HEK293 (cell line): ENCODE data around the gene GRK3.

Source experiments
- CTCF ChIA-PET: fragments of 350-600 bp; formaldehyde crosslinking; extraction: SDS; loops from one replicate; lab custom pipeline; 2021; ENCODE audit warnings: antibody characterized with exemption; lab: Yijun Ruan, JAX
- POLR2A ChIA-PET: fragments of 300-600 bp; formaldehyde crosslinking; extraction: SDS; loops from one replicate; lab custom pipeline; 2020; ENCODE audit warnings: antibody characterized with exemption, inconsistent platforms; lab: Yijun Ruan, JAX
- H3K27ac ChIP-seq: fragments of 200-500 bp; sonication (Bioruptor generic); 2 replicates; pipeline ENCODE4 v1.5.1; 2014; ENCODE audit warnings: low read depth, low read length, control low read depth, inconsistent platforms; ENCODE audit errors: extremely low read depth
- H3K36me3 ChIP-seq, 2 experiments: fragments of 200-500 bp in 1 of 2; sonication (Bioruptor generic) in 1 of 2; 1 replicate in 1 of 2; 2 replicates in 1 of 2; pipeline ENCODE4 v1.5.1; 2014 to 2017; ENCODE audit warnings: inconsistent platforms in 2 of 2, low read length in 2 of 2; ENCODE audit not compliant: control insufficient read depth in 2 of 2, insufficient read depth in 1 of 2
- H3K4me1 ChIP-seq: fragments of 200-500 bp; sonication (Bioruptor generic); 2 replicates; pipeline ENCODE4 v1.5.1; 2014; ENCODE audit warnings: mild to moderate bottlenecking, low read length, inconsistent platforms; ENCODE audit not compliant: control insufficient read depth, insufficient read depth
- H3K4me3 ChIP-seq: 2 replicates; pipeline ENCODE4 v1.5.1; 2011; ENCODE audit warnings: low read depth, mild to moderate bottlenecking, control low read depth, low read length, moderate library complexity
- H3K9me3 ChIP-seq: fragments of 200-500 bp; sonication (Bioruptor generic); 2 replicates; pipeline ENCODE4 v1.5.1; 2014; ENCODE audit warnings: low read depth, low read length, inconsistent platforms; ENCODE audit not compliant: control insufficient read depth, insufficient read depth
- CTCF ChIP-seq: fragments of 450-650 bp; formaldehyde crosslinking; IDR thresholded peaks from 2 replicates; pipeline ENCODE4 v1.5.1; 2016; ENCODE audit warnings: missing biosample characterization, missing genetic modification characterization
- GLI2 ChIP-seq: fragments of 450-650 bp; formaldehyde crosslinking; IDR thresholded peaks from 2 replicates; pipeline ENCODE4; 2017; ENCODE audit warnings: missing biosample characterization, missing genetic modification characterization, low read depth, borderline replicate concordance
- HOXD13 ChIP-seq: sonication (generic); formaldehyde crosslinking; IDR thresholded peaks from 2 replicates; pipeline ENCODE4 v1.8.0; 2022; ENCODE audit warnings: missing genetic modification reagents, borderline replicate concordance
- KLF16 ChIP-seq: fragments of 450-650 bp; formaldehyde crosslinking; IDR thresholded peaks from 2 replicates; pipeline ENCODE4 v1.5.1; 2017; ENCODE audit warnings: missing biosample characterization, missing genetic modification characterization
- KLF7 ChIP-seq: fragments of 450-650 bp; formaldehyde crosslinking; IDR thresholded peaks from 2 replicates; pipeline ENCODE4 v1.5.1; 2016; ENCODE audit warnings: missing biosample characterization, missing genetic modification characterization, borderline replicate concordance
- PRDM10 ChIP-seq: fragments of 450-650 bp; formaldehyde crosslinking; IDR thresholded peaks from 2 replicates; pipeline ENCODE4 v1.5.1; 2016; ENCODE audit warnings: missing biosample characterization, missing genetic modification characterization
- SCRT1 ChIP-seq: fragments of 450-650 bp; formaldehyde crosslinking; IDR thresholded peaks from 2 replicates; pipeline ENCODE4 v1.5.1; 2016; ENCODE audit warnings: missing biosample characterization, missing genetic modification characterization, borderline replicate concordance
- ZIC2 ChIP-seq: fragments of 450-650 bp; formaldehyde crosslinking; IDR thresholded peaks from 2 replicates; pipeline ENCODE4 v1.5.1; 2016; ENCODE audit warnings: missing biosample characterization, missing genetic modification characterization
- ZNF18 ChIP-seq: fragments of 450-650 bp; formaldehyde crosslinking; IDR thresholded peaks from 2 replicates; pipeline ENCODE4 v1.5.1; 2016; ENCODE audit warnings: missing biosample characterization, missing genetic modification characterization
- ZNF426 ChIP-seq: fragments of 450-650 bp; formaldehyde crosslinking; IDR thresholded peaks from 2 replicates; pipeline ENCODE4 v1.5.1; 2017; ENCODE audit warnings: missing biosample characterization, missing genetic modification characterization, mild to moderate bottlenecking, inconsistent platforms, moderate library complexity
- ZNF433 ChIP-seq: fragments of 450-650 bp; formaldehyde crosslinking; IDR thresholded peaks from 2 replicates; pipeline ENCODE4 v1.5.1; 2016; ENCODE audit warnings: missing biosample characterization, missing genetic modification characterization, low read depth
- ZNF473 ChIP-seq: fragments of 450-650 bp; formaldehyde crosslinking; IDR thresholded peaks from 2 replicates; pipeline ENCODE4 v1.5.1; 2017; ENCODE audit warnings: missing biosample characterization, missing genetic modification characterization
- ZNF544 ChIP-seq: fragments of 450-650 bp; formaldehyde crosslinking; IDR thresholded peaks from 2 replicates; pipeline ENCODE4 v1.5.0; 2017; ENCODE audit warnings: missing biosample characterization, missing genetic modification characterization
- ZNF585B ChIP-seq: fragments of 450-650 bp; formaldehyde crosslinking; IDR thresholded peaks from 2 replicates; pipeline ENCODE4 v1.5.1; 2016; ENCODE audit warnings: missing biosample characterization, missing genetic modification characterization
- ZNF670 ChIP-seq: fragments of 450-650 bp; formaldehyde crosslinking; IDR thresholded peaks from 2 replicates; pipeline ENCODE4 v1.5.1; 2016; ENCODE audit warnings: missing biosample characterization, missing genetic modification characterization, low read depth
- ZNF707 ChIP-seq: fragments of 450-650 bp; formaldehyde crosslinking; IDR thresholded peaks from 2 replicates; pipeline ENCODE4 v1.5.1; 2016; ENCODE audit warnings: missing biosample characterization, missing genetic modification characterization
- ZNF837 ChIP-seq: fragments of 450-650 bp; formaldehyde crosslinking; IDR thresholded peaks from 2 replicates; pipeline ENCODE4 v1.5.1; 2016; ENCODE audit warnings: missing biosample characterization, missing genetic modification characterization
- ZXDB ChIP-seq: fragments of 450-650 bp; formaldehyde crosslinking; IDR thresholded peaks from 2 replicates; pipeline ENCODE4 v1.5.1; 2016; ENCODE audit warnings: missing biosample characterization, missing genetic modification characterization
- TF ChIP-seq, protein P1 (sequence below): fragments of 450-650 bp; formaldehyde crosslinking; IDR thresholded peaks from 2 replicates; pipeline ENCODE4 v1.5.1; 2016; ENCODE audit warnings: missing biosample characterization, missing genetic modification characterization
- TF ChIP-seq, protein P2 (sequence below): fragments of 450-650 bp; formaldehyde crosslinking; IDR thresholded peaks from 2 replicates; pipeline ENCODE4 v1.5.1; 2016; ENCODE audit warnings: missing biosample characterization, missing genetic modification characterization

Gene GRK3

DNA sequence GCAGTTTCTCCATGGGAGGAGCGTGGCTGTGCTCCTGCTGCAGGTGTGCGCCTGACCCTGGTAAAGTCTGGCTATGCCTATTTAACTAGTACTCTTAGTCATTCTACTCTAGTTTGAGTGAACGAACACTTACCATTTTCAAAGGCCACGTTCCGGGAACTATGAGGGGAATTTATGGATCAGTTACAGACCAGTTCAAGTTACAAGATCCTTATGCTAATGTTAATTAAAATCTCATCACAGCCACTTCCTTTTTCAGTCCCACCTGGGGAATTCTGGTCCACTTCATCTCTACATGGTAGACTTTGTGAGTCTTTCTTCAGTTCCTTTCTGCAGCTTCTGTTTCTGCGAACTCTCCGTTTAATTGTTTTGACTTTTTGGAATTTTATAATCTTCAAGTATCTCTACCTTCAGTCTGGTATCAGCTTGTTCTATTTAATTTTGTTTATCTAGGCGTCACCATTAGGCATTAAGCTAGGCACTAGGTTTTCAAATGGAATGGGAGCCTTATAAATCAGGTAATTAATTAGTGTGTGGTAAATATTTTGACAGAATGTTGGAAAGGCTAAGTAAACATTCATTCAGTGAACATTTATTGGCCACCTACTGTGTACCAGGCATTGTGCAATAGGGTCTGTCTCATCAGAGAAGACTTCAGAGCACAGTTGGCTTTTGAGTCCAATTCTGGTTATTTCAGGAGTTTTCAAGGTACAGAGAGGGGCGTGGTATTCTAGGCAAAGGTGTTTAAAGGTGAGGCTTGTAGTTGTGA, 78.9 kb downstream of the GRK3 start:
- Histone ChIP-seq H3K36me3 (no peaks in the 10 kb centered on the region), H3K27ac (no peak overlapping the region), H3K4me1 (peaks cover 4% of the 10 kb centered on the region; the same call in 1 of the 2 replicates), H3K9me3 (no peaks in the 10 kb centered on the region), H3K4me3 (no peak overlapping the region)
- TF ChIP-seq PRDM10 (tag by site-specific recombination) (no peak), HOXD13 (CRISPR knock-in tag) (no peak), GLI2 (tag by site-specific recombination) (no peak), CTCF (tag by site-specific recombination) (no peak), ZNF18 (tag by site-specific recombination) (no peak), KLF7 (tag by site-specific recombination) (no peak), ZNF544 (tag by site-specific recombination) (no peak), SCRT1 (no peak), KLF16 (no peak), ZNF707 (no peak), ZNF837 (tag by site-specific recombination) (no peak), ZNF670 (tag by site-specific recombination) (no peak), ZNF473 (tag by site-specific recombination) (no peak), ZXDB (no peak)
- CTCF ChIA-PET, result no interaction called here
- POLR2A ChIA-PET, result no interaction called here

GRCh38 chr22:25644122-25644521, 79.6 kb downstream of the GRK3 start:
- CTCF ChIA-PET, result no interaction called here

More at GRCh38 chr22:25644122-25644521, 79.6 kb downstream of the GRK3 start:
- Histone ChIP-seq H3K9me3 (no peaks in the 10 kb centered on the region), H3K4me3 (no peak overlapping the region), H3K4me1 (peaks cover 4% of the 10 kb centered on the region; the same call in 1 of the 2 replicates)
- TF ChIP-seq, protein P1, sequence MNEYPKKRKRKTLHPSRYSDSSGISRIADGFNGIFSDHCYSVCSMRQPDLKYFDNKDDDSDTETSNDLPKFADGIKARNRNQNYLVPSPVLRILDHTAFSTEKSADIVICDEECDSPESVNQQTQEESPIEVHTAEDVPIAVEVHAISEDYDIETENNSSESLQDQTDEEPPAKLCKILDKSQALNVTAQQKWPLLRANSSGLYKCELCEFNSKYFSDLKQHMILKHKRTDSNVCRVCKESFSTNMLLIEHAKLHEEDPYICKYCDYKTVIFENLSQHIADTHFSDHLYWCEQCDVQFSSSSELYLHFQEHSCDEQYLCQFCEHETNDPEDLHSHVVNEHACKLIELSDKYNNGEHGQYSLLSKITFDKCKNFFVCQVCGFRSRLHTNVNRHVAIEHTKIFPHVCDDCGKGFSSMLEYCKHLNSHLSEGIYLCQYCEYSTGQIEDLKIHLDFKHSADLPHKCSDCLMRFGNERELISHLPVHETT (tag by site-specific recombination), result no peak
- TF ChIP-seq ZIC2 (tag by site-specific recombination) (no peak), ZNF426 (tag by site-specific recombination) (no peak), ZNF433 (tag by site-specific recombination) (no peak), ZNF585B (tag by site-specific recombination) (no peak)
- TF ChIP-seq, protein P2, sequence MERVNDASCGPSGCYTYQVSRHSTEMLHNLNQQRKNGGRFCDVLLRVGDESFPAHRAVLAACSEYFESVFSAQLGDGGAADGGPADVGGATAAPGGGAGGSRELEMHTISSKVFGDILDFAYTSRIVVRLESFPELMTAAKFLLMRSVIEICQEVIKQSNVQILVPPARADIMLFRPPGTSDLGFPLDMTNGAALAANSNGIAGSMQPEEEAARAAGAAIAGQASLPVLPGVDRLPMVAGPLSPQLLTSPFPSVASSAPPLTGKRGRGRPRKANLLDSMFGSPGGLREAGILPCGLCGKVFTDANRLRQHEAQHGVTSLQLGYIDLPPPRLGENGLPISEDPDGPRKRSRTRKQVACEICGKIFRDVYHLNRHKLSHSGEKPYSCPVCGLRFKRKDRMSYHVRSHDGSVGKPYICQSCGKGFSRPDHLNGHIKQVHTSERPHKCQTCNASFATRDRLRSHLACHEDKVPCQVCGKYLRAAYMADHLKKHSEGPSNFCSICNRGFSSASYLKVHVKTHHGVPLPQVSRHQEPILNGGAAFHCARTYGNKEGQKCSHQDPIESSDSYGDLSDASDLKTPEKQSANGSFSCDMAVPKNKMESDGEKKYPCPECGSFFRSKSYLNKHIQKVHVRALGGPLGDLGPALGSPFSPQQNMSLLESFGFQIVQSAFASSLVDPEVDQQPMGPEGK (tag by site-specific recombination), result no peak
- TF ChIP-seq, all 188 proteins: peak for 0
- POLR2A ChIA-PET, result no interaction called here
- H3K36me3 ChIP-seq, result no peaks in the 10 kb centered on the region
- H3K27ac ChIP-seq, result no peak overlapping the region
